ENCODE data around the gene INS. TPM values are rescaled to one million over a fixed set of nuclear protein-coding genes. Genes with fewer than 3 reads are reported as not detected.

Gene INS
- total and polyA plus RNA-seq, 2 of the 13 experiments (the other 11 are each of a cell fraction or from before 2014, with no cell fraction given) = not detected

- TF ChIP-seq PRMT3 (CRISPR knock-in tag; IDR thresholded peaks at IDR 0.05; ENCODE audit: borderline replicate concordance, low read depth) = peak; percentile 86
- peak; percentile 88; the same call in 1 of the 2 replicates for TF ChIP-seq SSRP1 (CRISPR knock-in tag; IDR thresholded peaks at IDR 0.05)
- TF ChIP-seq ZXDC (CRISPR knock-in tag; IDR thresholded peaks at IDR 0.05) = peak; percentile 3; the same call in 1 of the 2 replicates
- TF ChIP-seq TRAFD1 (CRISPR knock-in tag; IDR thresholded peaks at IDR 0.05; ENCODE audit: borderline replicate concordance) = peak; percentile 49; the same call in 1 of the 2 replicates
- no peak for TF ChIP-seq MIXL1 (CRISPR knock-in tag; IDR thresholded peaks at IDR 0.05)
- 0 out of 2 replicates have a peak, but pooled peaks have one; percentile 39 for TF ChIP-seq MLLT10 (CRISPR knock-in tag; IDR thresholded peaks at IDR 0.05)
- 0 out of 2 replicates have a peak, but pooled peaks have one; percentile 94 for TF ChIP-seq FOXO4 (CRISPR knock-in tag; conservative IDR thresholded peaks at IDR 0.05)
- no peak for TF ChIP-seq HHEX (CRISPR knock-in tag; IDR thresholded peaks at IDR 0.05)
- TF ChIP-seq ZNF264 (CRISPR knock-in tag; IDR thresholded peaks at IDR 0.05) = no peak
- 0 out of 2 replicates have a peak, but pooled peaks have one; percentile 6 for TF ChIP-seq ZFY (CRISPR knock-in tag; IDR thresholded peaks at IDR 0.05)
- no peak for TF ChIP-seq NFYB (CRISPR knock-in tag; IDR thresholded peaks at IDR 0.05)
- peak; percentile 51; the same call in 1 of the 2 replicates for TF ChIP-seq FOXC1 (CRISPR knock-in tag; IDR thresholded peaks at IDR 0.05; ENCODE audit: borderline replicate concordance)
- peak; percentile 96 for TF ChIP-seq ZC3H4 (CRISPR knock-in tag; IDR thresholded peaks at IDR 0.05; ENCODE audit: borderline replicate concordance)
- no peak for TF ChIP-seq TARDBP (CRISPR knock-in tag; IDR thresholded peaks at IDR 0.05)
- TF ChIP-seq ZSCAN21 (CRISPR knock-in tag; IDR thresholded peaks at IDR 0.05; ENCODE audit: borderline replicate concordance) = peak; percentile 48; the same call in 1 of the 2 replicates
- TF ChIP-seq E2F5 (CRISPR knock-in tag; conservative IDR thresholded peaks at IDR 0.05) = no peak
- TF ChIP-seq ZBTB43 (CRISPR knock-in tag; conservative IDR thresholded peaks at IDR 0.05) = no peak
- TF ChIP-seq ZKSCAN1 (IDR thresholded peaks at IDR 0.05; ENCODE audit: low read length) = no peak
- no peak for TF ChIP-seq ZMAT5 (CRISPR knock-in tag; IDR thresholded peaks at IDR 0.05; ENCODE audit: borderline replicate concordance, low read depth)
- no peak; the same call in 1 of the 2 replicates for TF ChIP-seq ZNF788 (CRISPR knock-in tag; IDR thresholded peaks at IDR 0.05; ENCODE audit: borderline replicate concordance)
Measured at GRCh38 chr11:2133241-2134021, 27.6 kb downstream of the INS start (continued).

Measured in HepG2 (cell line).